ENCODE results near the gene ZNF600.
"Not testable (repeated sequence)": the region's sequence is repeated elsewhere in the genome, so short reads cannot be mapped to it uniquely, and the experiment has no call there.

The ZNF600 gene

GRCh38 chr19:52739576-52739975 is 47.0 kb downstream of the ZNF600 start:
- no peak overlapping the region for H3K4me3 ChIP-seq (ENCODE audit: low read length)
- H3K4me1 ChIP-seq (ENCODE audit: insufficient read depth, low read length): peaks cover 11% of the 10 kb centered on the region; the same call in 1 of the 2 replicates
- no peaks in the 10 kb centered on the region for H3K36me3 ChIP-seq (ENCODE audit: insufficient read depth, low read depth, low read length)
- H3K9ac ChIP-seq (ENCODE audit: low read depth, low read length): no peak overlapping the region
- H3K27ac ChIP-seq (ENCODE audit: low read length): no peak overlapping the region
- no peaks in the 10 kb centered on the region for H3K27me3 ChIP-seq (ENCODE audit: insufficient read depth, low read length)
- no peaks in the 10 kb centered on the region for H3K9me3 ChIP-seq (ENCODE audit: insufficient read depth, low read depth, low read length)

DNA sequence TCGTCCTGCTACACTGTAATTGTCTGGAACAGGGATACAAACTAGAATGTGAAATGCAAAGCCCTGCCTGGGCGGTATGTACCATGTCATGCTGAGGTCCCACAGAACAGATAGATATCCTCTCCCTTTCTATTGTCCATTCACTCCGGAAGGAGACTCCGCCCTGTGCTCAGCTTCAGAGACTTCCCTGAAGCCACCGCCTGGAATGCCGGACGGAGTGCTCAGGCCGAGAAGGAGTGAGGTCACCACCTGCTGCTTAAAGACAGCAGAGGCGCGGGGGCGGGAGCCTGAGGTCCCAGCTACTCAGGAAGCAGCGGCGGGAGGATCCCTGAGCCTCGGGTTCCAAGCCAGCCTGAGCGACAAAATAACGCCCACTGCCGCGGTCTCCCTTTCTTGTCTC is 50.9 kb downstream of the ZNF600 start:
- H3K36me3 ChIP-seq (ENCODE audit: insufficient read depth, low read depth, low read length): no peaks in the 10 kb centered on the region
- peak overlapping the region; percentile 76; the same call in 1 of the 2 replicates for H3K9ac ChIP-seq (ENCODE audit: low read depth, low read length)
- H3K4me1 ChIP-seq (ENCODE audit: insufficient read depth, low read length): peaks cover 6% of the 10 kb centered on the region; the same call in 1 of the 2 replicates
- H3K27me3 ChIP-seq (ENCODE audit: insufficient read depth, low read length): no peaks in the 10 kb centered on the region; the same call in 1 of the 2 replicates
- H3K4me3 ChIP-seq (ENCODE audit: low read length): peak overlapping the region; percentile 98; the same call in 1 of the 2 replicates
- peak overlapping the region; percentile 79 for H3K27ac ChIP-seq (ENCODE audit: low read length)
- no peaks in the 10 kb centered on the region for H3K9me3 ChIP-seq (ENCODE audit: insufficient read depth, low read depth, low read length)

DNA sequence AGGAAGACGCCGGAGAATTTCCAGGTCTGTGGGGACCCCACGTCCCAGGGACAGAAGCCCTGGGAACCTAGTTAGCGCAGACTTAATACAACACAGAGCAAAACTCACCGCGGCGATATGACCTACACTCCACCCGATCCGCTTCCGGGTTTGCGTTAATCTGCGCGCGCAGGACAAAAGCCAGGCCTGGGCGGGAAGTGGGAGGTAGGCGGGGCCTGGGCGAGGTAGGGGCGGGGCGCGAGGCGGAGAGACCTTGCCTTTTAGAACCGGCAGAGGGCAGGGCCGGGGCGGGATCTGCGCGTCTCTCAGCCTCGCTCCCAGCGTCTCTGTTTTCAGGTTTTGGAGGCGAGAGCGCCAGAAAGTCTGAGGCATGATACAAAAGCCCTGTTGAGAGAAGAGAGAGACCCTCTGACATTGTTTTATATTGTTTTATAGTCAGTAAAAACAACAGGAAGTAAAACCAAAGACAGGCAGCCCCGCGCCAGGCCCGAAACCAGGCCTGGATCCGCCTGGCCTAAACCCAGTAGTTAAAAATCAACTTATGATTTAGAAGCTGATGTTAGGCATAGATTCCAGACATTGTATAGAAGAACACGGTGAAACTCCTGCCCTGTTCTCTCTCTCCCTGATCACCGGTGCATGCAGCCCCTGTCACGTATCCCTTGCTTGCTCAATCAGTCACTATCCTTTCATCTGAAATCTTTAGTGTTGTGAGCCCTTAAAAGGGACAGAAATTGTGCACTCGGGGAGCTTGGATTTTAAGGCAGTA is 51.5 kb downstream of the ZNF600 start, which contains the start of gene ZNF611:
Gene ZNF611, minus strand, starts transcription at position 152 of the 769 bp plus-strand sequence. CDS start 19,150 bp downstream, outside the sequence.
- Histone ChIP-seq H3K4me3 (ENCODE audit: low read length) (peak within 1 kb of the TSS; percentile 98), H3K27ac (ENCODE audit: low read length) (peak within 1 kb of the TSS; percentile 79), H3K27me3 (ENCODE audit: insufficient read depth, low read length) (no peaks in the 10 kb centered on the region; the same call in 1 of the 2 replicates), H3K9me3 (ENCODE audit: insufficient read depth, low read depth, low read length) (no peaks in the 10 kb centered on the region), H3K9ac (ENCODE audit: low read depth, low read length) (peak within 1 kb of the TSS; percentile 91), H3K36me3 (ENCODE audit: insufficient read depth, low read depth, low read length) (no peaks in the 10 kb centered on the region), H3K4me1 (ENCODE audit: insufficient read depth, low read length) (peaks cover 6% of the 10 kb centered on the region; the same call in 1 of the 2 replicates)

DNA sequence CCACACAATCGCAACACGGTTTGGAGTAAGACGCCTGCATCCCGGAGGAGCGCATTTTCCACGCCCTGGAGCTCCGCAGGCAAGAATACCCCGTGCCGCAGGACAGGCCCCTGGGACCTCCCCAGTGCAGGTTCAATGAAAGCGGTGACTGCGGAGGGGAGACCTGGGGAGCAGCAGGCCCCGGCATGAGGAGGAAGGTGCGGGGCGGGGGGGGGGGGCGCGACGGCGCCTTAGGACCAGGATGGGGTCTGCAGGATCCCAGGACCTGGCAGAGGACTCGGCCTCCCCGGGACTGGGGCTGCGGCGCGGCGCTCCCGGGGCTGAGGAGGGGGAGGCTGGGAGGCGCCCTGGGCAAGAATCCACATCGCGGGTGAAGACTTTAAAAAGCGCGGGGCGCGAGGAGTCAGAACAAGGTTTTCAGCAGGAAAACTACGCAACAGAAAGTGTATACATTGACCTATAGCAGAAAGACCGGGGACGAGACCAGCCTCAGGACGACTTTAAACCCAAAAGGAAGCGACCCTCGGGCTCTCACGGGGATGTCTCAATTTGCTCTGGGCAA is 52.2 kb downstream of the ZNF600 start:
- Histone ChIP-seq H3K4me3 (ENCODE audit: low read length) (peak overlapping the region; percentile 98), H3K4me1 (ENCODE audit: insufficient read depth, low read length) (peaks cover 6% of the 10 kb centered on the region; the same call in 1 of the 2 replicates), H3K9me3 (ENCODE audit: insufficient read depth, low read depth, low read length) (no peaks in the 10 kb centered on the region)

DNA sequence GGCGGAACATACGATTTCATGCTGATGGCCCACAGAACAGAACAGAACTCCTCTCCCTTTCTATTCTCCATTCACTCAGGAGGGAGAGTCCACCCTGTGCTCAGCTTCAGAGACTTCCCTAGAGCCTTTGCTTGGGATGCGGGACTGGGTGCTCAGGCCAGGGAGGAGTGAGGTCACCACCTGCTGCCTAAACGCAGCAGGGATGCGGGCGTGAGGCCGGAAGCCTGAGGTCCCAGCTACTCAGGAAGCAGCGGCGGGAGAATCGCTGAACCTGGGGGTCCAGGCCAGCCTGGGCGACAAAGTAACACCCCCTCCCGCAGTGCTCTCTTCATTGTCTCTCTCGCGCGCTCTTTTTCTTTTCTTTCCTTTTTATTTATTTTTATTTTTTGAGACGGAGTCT is 60.5 kb downstream of the ZNF600 start:
- H3K4me1 ChIP-seq (ENCODE audit: insufficient read depth, low read length); H3K27me3 ChIP-seq (ENCODE audit: insufficient read depth, low read length); H3K9me3 ChIP-seq (ENCODE audit: insufficient read depth, low read depth, low read length); H3K9ac ChIP-seq (ENCODE audit: low read depth, low read length); H3K27ac ChIP-seq (ENCODE audit: low read length); H3K4me3 ChIP-seq (ENCODE audit: low read length): not testable (repeated sequence)
- peaks cover 13% of the 10 kb centered on the region; the same call in 1 of the 2 replicates for H3K36me3 ChIP-seq (ENCODE audit: insufficient read depth, low read depth, low read length)

More for the DNA sequence above, 52.2 kb downstream of the ZNF600 start:
- Histone ChIP-seq H3K27ac (ENCODE audit: low read length) (no peak overlapping the region), H3K36me3 (ENCODE audit: insufficient read depth, low read depth, low read length) (no peaks in the 10 kb centered on the region), H3K27me3 (ENCODE audit: insufficient read depth, low read length) (no peaks in the 10 kb centered on the region; the same call in 1 of the 2 replicates), H3K9ac (ENCODE audit: low read depth, low read length) (peak overlapping the region; percentile 91)

DNA sequence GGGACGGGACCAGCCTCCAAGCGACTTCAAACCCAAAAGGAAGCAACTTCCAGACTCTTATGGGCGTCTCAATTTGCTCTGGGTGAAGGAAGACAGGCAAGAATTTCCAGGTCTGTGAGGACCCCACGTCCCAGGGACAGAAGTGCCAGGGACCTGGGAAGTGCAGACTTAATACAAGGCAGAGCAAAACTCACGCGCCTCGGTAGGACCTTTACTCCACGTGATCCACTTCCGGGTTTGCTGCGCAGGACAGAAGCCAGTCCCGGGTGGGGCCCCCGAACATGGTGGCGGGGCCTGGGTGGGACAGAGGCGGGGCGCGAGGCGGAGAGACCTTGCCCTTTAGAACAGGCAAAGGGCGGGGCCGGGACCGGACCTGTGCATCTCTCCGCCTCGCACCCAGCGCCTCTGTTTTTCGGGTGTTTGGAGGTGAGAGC is 61.0 kb downstream of the ZNF600 start:
- Histone ChIP-seq H3K4me1 (ENCODE audit: insufficient read depth, low read length) (no peaks in the 10 kb centered on the region), H3K9me3 (ENCODE audit: insufficient read depth, low read depth, low read length) (peaks cover 14% of the 10 kb centered on the region; the same call in 1 of the 2 replicates), H3K36me3 (ENCODE audit: insufficient read depth, low read depth, low read length) (peaks cover 13% of the 10 kb centered on the region; the same call in 1 of the 2 replicates), H3K9ac (ENCODE audit: low read depth, low read length) (no peak overlapping the region), H3K27me3 (ENCODE audit: insufficient read depth, low read length) (no peaks in the 10 kb centered on the region), H3K4me3 (ENCODE audit: low read length) (no peak overlapping the region), H3K27ac (ENCODE audit: low read length) (no peak overlapping the region)

DNA sequence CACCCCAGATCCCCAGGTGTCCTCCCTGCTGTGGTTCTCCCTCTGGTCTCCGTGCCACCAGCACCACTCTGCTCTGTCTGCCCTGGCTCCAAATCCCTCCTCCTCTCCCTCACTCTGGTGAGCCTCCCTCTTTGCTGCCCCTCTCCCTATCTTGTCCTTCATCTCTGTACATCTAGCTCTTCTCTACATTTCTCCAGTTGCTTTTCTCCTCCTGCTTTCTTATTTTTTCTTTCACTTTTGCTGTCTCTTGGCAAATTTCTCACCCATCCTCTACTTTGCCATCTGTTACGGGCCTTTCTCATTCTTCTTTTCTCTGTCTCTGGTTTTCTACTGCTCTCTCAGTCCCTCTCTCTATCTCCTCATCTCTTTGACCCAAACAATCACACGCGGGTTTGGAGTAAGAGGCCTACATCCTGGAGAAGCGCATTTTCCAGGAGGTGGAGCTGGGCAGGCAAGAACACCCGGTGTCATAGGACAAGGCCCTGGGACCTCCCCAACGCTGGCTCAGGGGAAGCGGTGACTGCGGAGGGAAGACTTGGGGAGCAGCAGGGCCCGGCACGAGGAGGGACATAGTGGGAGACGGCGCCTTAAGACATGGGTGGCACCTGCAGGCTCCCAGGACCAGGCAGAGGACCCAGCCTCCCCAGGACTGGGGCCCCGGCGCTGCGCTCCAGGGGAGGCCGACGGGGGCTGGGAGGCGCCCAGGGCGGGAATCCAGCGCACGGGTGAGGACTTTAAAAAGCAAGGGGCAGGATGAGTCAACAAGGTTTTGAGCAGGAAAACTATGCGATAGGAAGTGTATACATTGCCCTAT is 61.7 kb downstream of the ZNF600 start:
- Histone ChIP-seq H3K36me3 (ENCODE audit: insufficient read depth, low read depth, low read length) (peaks cover 14% of the 10 kb centered on the region; the same call in 1 of the 2 replicates), H3K9ac (ENCODE audit: low read depth, low read length) (no peak overlapping the region), H3K27me3 (ENCODE audit: insufficient read depth, low read length) (no peaks in the 10 kb centered on the region), H3K4me3 (ENCODE audit: low read length) (no peak overlapping the region), H3K4me1 (ENCODE audit: insufficient read depth, low read length) (no peaks in the 10 kb centered on the region), H3K27ac (ENCODE audit: low read length) (no peak overlapping the region), H3K9me3 (ENCODE audit: insufficient read depth, low read depth, low read length) (peaks cover 15% of the 10 kb centered on the region; the same call in 1 of the 2 replicates)

DNA sequence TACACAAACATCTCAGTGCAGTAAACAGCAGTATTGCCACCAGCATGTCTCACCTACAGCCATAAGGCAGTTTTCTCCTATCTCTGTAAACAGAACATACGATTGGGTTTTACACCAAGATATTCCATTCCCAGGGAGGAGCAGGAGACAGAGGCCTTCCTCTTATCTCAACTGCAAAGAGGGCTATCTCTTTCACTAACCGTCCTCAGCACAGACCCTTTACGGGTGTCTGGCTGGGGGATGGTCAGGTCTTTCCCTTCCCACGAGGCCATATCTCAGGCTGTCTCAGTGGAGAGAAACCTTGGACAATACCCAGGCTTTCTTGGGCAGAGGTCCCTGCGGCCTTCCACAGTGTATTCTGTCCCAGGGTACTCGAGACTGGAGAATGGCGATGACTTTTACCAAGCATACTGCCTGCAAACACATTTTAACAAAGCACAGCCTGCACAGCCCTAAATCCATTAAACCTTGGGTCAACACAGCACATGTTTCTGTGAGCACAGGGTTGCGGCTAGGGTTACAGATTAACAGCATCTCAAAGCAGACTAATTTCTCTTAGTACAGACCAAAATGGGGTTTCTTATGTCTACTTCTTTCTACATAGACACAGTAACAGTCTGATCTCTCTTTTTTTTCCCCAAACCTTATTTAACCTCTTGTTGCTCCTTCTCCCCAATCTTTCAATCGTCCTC is 62.5 kb downstream of the ZNF600 start:
- H3K27me3 ChIP-seq (ENCODE audit: insufficient read depth, low read length); H3K4me1 ChIP-seq (ENCODE audit: insufficient read depth, low read length); H3K4me3 ChIP-seq (ENCODE audit: low read length); H3K9ac ChIP-seq (ENCODE audit: low read depth, low read length); H3K27ac ChIP-seq (ENCODE audit: low read length): not testable (repeated sequence)
- Histone ChIP-seq H3K36me3 (ENCODE audit: insufficient read depth, low read depth, low read length) (peaks cover 23% of the 10 kb centered on the region; the same call in 1 of the 2 replicates), H3K9me3 (ENCODE audit: insufficient read depth, low read depth, low read length) (peaks cover 15% of the 10 kb centered on the region; the same call in 1 of the 2 replicates)

- H3K27me3 ChIP-seq (ENCODE audit: insufficient read depth, low read length): peaks cover 12% of the 10 kb centered on the region; the same call in 1 of the 2 replicates
- H3K4me1 ChIP-seq (ENCODE audit: insufficient read depth, low read length): peaks cover 5% of the 10 kb centered on the region; the same call in 1 of the 2 replicates
- peaks cover 15% of the 10 kb centered on the region; the same call in 1 of the 2 replicates for H3K9me3 ChIP-seq (ENCODE audit: insufficient read depth, low read depth, low read length)
- no peak overlapping the region for H3K27ac ChIP-seq (ENCODE audit: low read length)
- no peak overlapping the region for H3K4me3 ChIP-seq (ENCODE audit: low read length)
- H3K36me3 ChIP-seq (ENCODE audit: insufficient read depth, low read depth, low read length): peaks cover 11% of the 10 kb centered on the region; the same call in 1 of the 2 replicates
- no peak overlapping the region for H3K9ac ChIP-seq (ENCODE audit: low read depth, low read length)
These were observed 64.3 kb downstream of the ZNF600 start for GRCh38 chr19:52722062-52723003.

DNA sequence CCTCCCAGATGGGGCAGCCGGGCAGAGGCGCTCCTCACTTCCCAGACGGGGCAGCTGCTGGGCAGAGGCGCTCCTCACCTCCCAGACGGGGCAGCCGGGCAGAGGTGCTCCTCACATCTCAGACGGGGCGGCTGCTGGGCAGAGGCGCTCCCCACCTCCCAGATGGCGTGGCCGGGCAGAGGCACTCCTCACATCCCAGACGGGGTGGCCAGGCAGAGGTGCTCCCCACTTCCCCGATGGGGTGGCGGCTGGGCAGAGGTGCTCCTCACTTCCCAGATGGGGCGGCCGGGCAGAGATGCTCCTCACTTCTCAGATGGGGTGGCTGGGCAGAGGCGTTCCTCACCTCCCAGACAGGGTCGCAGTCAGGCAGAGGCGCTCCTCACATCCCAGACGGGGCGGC is 66.0 kb downstream of the ZNF600 start:
- not testable (repeated sequence) for H3K9ac ChIP-seq (ENCODE audit: low read depth, low read length); H3K27ac ChIP-seq (ENCODE audit: low read length); H3K4me3 ChIP-seq (ENCODE audit: low read length); H3K36me3 ChIP-seq (ENCODE audit: insufficient read depth, low read depth, low read length)
- Histone ChIP-seq H3K27me3 (ENCODE audit: insufficient read depth, low read length) (peaks cover 21% of the 10 kb centered on the region; the same call in 1 of the 2 replicates), H3K4me1 (ENCODE audit: insufficient read depth, low read length) (peaks cover 19% of the 10 kb centered on the region), H3K9me3 (ENCODE audit: insufficient read depth, low read depth, low read length) (peaks cover 15% of the 10 kb centered on the region; the same call in 1 of the 2 replicates)

All from iPS-20b (cell line).